Stimulated activated CD8-positive, alpha-beta memory T cell treated with anti-CD3 and anti-CD28 coated beads, Interleukin-15, amount 100 ng/mL, for 4 hours (primary cell): ENCODE results near the gene UBE2I.
"Not testable (repeated sequence)": the region's sequence is repeated elsewhere in the genome, so short reads cannot be mapped to it uniquely, and the experiment has no call there.

Experiments
- DNase-seq, 2 donors: peaks; one replicate each; pipeline ENCODE4 v3.0.0-alpha.2; 2020; ENCODE audit warnings: low read depth in 2 of 2

Gene UBE2I

DNA sequence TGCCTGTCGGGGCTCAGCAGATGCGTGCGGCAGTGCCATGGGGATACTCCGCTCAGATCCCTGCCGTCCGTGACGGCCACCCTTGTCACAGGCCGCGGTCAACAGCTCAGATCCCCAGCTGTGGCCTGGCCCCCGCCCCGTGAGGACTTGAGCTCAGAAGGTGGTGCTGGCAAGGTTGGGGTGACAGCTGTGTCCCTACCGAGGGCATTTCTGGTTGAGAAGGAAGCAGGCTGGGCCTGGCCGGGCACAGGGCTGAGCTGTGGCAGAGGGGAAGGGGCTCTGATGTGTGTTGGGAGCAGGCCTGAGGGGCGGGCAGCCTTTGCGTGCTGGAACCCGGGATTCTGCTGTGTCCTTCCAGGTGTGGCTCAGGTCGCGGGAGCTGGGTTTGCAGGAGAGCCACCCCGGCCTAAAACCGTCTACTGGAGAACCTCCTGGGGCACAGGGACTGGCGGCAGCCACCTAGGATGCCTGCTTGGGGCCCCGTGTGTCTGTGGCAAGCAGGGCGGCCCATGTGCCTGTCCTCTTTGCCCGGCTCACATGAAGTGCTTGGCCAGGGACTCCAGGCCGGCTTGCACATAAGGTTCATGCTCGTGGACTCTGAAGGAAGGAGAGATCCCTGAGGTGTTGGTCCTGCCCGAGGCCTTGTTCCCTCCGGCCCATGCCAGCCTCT, 5.1 kb downstream of the UBE2I start:
- no peak for DNase-seq

DNA sequence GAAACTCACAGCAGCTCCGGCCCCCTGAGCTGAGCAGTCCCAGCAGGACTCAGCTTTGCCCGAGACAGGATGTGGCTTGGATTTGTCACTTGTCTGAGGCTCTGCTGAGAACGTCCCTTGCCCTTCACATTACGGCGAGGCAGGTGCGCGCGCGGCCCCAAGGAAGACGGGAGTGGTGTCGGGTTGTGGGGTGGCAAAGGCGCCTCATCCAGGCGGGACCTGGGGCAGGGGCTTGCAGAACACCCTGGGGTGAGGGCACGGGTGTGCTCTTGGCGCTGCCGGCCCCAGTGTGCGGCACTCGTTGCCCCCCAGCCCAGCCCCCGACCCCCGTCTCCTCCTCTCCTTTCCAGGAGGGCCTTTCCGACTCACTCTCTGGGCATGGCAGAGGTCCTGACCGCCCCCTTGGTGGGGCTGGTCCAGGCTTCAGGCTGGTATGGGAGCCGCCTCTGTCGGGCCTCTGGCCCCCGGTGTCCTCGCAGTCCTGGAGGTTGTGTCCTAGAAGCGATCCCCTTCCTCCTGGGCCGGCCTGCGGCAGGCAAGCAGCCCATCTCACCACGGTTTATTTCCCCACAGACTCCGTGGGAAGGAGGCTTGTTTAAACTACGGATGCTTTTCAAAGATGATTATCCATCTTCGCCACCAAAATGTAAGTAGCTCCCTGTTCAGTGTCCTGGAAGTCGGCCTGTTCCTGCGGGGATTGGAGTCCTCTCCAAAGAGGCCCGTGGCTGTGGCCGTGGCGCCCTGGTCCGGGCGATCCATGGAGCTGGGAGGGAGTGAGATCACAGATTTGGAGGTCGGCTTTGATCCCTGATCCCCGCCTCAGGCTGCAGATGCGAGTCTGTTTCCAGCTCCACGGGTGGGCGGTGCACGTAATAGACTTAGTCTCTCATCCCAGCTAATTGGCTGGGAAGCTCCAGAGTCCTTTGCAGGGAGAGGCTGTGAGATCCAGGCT, 5.9 kb downstream of the UBE2I start:
- no peak for DNase-seq

DNA sequence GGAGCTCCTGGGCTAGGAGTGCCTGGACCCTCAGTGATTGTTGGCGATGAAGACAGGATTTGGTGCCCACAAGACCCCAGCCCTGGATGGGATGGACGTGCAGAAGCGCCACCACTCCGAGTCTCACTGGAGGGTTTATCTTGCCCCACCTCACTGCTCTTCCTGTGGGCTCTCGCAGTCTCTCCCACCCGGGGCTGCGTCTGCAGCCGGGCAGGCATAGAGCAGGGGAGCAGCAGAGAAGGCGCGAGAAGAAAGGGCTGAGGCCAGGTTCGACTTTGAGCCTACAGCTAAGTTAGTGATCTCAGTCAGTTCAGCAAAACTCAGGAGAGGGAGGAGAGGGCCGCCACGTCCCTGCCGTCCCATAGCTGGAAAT, 6.6 kb downstream of the UBE2I start:
- DNase-seq: no peak

DNA sequence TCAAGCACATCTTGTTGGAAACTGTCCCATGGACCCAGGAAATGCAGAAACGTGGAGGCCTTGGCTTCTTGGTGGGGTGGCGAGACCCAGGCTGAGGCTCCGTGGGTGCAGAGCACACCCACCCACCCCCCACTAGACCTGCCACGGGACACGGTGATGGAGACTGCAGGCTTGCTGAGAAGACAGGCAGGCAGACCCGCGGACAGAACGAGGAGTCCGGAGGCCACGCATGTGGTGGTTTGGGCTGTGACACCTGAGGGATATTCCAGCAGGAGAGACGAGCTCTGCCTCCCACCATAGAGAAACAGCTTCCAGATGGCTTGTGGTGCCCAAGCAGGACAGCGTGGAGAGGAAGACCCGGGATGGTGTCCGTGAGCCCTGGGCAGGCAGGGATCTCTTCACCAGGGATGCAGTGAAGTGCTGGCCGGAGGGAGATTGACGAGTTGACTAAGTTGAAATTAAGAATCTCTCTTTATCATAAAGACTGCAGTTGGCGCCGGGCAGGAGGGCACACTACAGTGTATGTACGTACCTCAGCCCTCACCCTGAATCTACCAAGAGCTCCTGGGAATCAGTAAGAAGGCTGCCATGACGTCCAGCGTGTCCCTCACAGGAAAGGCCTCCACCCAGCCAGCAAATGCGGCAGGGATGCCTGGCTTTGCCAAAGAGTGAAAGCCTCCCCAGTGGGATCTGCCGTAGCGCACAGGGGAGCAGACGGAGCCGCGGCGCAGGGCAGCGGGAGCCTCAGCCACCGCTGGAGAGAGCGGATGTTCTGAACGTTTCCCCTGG, 8.2 kb downstream of the UBE2I start:
- DNase-seq: no peak

DNA sequence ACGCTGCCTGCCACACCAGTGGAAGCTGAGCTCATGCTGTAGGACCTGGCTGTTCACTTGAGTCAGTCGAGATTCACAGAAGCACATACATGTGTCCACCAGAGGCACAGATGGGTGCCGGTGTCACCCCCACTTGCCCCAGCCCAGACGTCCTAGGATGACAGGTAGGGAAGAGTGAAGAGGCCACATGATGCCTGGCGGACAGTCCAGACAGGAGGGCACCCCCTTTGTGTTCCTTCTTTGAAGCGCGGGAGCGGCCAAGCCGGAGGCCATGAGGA, 8.8 kb downstream of the UBE2I start:
- DNase-seq: no peak

DNA sequence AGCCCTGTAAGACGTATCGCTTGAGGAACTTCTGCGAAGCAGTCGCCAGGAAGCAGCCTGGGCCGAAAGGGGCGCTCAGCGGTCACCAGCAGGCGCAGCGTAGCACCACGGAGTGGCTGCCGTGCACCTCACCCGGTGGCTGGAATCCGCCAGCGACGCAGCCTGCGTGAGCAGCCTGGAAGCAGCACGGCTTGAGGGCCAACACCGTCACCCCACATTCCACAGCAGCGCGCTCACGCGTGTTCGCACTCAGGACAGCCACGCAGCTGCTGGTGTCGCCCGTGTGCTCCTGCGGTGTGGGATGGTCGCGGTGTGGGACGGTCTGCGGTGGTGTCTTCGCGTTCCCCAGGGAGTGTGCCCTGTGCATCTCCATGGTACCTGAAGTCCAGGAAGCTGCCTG, 9.6 kb downstream of the UBE2I start:
- no peak for DNase-seq

DNA sequence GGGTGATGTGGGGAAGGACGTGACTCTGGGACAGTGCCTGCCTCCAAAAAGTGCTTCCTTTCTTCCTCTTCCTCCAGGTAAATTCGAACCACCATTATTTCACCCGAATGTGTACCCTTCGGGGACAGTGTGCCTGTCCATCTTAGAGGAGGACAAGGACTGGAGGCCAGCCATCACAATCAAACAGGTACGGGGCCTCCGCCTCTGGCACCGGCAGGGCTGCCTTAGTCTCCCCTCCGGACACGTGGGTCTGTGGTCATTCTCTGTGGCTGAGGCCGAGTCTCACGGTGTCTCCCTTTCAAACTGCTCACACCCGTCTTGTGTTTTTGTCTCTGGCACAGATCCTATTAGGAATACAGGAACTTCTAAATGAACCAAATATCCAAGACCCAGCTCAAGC, 10.7 kb downstream of the UBE2I start:
- DNase-seq: no peak

DNA sequence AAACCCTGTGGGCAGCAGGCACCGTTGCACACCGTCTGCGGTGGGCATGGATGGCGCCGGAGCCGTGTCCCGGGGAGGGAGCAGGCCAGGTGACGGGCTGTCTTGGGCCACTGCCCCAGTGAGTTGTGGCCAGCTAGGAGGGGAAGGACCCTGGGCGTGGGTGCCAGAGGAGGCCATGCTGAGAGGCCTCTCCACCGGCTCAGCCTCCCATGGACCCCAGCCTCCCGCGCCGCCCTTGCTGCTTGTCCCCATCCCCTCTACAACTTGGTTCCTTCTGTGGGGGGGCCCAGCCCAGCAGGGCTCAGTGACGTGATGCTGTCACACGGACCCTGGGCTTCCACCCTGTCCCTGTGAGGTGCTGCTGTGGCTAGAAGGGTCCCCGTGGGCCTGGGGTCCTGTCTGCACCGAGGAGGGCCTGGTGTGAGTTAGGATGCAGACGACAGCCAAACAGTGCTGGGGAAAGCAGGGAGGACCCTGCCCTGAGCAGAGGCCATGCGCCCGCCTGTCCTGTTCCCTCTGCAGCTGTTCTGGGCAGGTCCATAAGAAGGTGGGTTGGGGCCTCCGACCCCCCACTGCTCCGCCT, 11.3 kb downstream of the UBE2I start:
- DNase-seq: no peak

DNA sequence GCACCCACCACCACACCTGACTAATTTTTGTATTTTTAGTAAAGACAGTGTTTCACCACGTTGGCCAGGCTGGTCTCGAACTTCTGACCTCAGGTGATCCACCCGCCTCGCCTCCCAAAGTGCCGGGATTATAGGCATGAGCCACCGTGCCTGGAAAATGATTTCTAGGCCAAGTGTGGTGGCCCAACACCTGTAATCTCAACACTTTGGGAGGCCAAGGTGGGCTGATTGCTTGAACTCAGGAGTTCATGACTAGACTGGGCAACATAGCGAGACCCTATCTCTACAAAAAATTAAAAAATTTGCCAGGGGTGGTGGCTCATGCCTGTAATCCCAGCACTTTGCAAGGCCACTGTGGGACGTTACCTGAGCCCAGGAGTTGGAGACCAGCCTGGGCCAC, 13.0 kb downstream of the UBE2I start:
- DNase-seq: no peak

DNA sequence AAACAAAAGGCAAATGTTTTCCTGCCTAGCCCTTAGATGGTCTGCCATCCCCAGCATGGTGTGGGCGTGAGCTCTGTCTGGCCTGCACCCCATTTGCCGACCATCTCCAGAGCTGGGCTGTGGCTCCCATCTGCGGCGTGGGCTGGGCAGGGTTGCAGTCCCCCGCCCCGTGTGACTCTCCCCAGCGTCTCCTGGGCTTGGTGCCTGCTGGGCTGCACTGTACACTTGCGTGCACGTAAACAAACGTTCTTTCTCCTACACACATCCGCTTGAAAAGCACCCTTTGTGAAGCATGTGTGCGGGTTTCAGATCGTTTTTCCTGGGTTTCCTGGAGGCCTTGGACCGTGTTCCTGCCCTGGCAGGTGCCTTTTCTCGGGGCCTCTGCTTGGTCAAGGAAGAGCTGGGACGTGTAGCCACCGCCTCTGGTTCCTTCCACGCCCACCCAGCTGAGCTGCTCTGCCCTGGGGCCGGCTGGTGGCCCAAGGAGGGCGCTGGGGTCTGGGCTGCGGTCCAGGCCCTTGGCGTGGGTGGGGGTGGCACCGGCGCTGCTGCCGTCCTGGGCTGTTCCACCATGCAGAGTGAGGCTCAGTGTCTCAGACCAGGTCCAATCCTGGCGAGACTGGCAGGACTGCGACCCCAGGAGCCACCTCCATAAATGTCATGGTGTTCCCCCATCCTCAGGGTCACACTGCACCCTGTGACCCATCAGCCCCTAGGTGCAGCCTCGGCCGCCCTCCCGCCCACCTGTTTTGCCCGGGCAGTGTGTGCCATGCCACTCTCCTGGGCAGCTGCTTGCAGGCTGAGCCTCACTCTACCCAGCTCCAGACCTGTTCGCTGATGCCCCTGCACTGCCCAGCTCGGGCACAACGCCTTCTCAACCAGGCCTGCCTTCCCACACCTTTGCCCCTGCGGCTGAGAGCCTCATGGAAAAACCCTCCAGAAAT, 14.1 kb downstream of the UBE2I start:
- no peak for DNase-seq

DNA sequence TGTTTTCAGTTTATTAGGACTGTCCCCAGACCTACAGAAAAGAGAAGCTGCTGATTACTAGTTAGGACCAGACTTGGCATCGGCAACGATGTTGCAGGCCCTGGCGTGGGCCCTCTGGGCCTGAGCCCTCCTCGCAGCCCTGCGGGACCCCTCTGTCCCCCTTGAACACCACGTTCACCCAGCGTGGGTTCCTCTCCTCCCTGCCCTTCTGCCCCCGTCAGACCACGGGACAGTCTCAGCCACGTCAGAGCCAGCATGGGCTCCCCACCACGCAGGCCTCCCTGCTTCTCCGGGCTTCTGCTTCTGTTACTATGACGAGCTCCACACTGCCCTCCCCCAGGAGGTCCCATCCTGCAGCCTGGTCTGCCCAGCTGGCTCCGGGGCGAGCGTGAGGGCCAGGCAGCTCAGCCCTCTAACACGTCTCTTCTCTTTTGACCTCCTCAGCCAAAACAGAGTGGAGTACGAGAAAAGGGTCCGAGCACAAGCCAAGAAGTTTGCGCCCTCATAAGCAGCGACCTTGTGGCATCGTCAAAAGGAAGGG, 14.9 kb downstream of the UBE2I start:
- DNase-seq: no peak

DNA sequence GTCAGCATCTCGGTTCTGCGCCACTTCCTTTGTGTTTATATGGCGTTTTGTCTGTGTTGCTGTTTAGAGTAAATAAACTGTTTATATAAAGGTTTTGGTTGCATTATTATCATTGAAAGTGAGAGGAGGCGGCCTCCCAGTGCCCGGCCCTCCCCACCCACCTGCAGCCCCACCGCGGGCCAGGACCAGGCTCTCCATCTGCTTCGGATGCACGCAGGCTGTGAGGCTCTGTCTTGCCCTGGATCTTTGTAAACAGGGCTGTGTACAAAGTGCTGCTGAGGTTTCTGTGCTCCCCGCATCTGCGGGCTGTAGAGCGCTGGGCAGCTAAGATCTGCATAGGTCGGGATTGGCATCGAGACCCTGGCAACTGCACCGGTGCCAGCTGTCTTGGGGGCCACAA, 15.8 kb downstream of the UBE2I start:
- no peak for DNase-seq

DNA sequence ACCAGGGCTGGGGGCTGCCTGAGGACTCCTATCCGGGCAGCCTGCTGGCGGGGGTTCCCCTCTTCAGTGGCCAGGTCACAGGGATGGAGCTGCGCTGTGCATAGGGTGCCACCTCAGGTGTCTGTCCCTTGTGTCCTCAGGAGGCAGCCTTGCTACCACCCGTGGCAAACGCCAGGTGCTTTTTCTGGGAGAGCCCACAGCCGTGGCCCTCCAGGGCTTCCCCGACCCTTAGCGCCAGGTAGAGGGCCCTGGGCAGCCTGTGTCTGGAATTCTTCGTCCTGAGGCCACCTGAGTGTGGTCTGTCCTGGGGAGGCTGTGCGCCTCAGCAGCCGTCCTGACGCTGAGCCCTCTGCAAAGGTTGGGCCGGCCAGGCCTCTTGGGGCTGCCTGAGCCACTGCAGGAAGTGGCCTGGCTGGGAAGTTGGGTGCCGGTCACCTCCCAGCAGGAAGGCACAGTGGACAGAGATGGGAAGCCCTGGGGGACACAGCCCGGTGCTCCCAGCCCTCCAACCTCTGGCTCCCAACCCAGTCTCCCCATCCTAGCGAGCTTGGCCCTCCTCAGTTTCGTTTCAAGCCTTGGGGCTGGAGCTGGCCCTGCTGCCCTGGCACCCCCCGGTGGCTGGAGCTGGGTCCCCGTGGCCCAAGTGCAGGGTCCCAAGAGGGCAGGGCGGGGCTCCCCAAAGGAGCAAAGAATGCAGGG, 16.4 kb downstream of the UBE2I start:
- no peak for DNase-seq

DNA sequence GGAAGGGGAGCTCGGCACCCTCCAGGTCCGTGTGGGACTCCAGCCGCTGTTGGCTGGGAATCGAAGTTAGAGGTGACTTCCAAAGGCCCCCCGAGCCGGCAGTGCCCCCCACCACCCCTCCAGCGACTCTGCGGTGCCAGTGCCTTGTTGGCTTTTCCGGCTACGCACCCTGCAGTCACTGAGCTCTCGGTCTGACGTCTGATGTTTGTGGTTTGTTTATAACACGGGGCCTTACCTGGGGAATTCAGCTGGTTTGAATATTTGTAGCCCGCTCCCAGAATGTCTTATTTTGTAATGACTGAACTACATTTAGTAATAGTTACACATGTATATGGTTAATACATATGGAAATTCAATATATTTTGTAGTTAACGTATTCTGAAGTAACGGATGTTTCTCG, 17.0 kb downstream of the UBE2I start:
- DNase-seq: no peak

DNA sequence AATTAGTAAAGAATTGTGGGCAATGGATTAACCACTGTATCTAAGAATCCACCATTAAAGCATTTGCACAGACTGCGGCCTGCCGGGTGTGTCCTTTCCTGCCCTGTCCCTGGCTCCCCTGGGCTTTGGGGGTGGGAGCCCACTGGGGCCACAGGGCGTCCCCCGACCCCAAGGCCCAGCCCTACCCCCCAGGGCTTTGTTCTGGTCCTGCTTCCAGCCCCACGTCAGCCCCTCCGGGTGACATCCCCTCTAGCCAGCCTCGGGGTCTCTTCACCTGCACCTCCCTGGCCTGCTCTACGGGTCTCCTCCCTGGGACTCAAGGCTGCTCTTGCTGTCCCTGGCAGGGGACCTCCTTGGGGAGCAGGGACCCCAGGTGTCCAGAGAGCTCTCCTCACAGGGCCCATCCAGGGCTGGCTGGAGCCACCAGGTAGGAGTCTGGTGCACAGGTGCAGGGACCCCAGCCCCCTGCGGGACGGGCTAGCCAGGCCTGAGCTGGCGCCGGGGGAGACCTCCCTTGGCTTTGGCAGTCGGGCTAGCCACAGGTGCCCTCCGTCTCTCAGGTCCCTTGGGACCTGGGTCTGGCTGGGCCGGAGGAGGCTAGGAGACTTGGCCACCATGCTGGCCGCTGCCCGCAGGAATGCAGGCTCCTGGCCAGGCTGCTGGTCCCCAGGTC, 17.6 kb downstream of the UBE2I start:
- DNase-seq: no peak

DNA sequence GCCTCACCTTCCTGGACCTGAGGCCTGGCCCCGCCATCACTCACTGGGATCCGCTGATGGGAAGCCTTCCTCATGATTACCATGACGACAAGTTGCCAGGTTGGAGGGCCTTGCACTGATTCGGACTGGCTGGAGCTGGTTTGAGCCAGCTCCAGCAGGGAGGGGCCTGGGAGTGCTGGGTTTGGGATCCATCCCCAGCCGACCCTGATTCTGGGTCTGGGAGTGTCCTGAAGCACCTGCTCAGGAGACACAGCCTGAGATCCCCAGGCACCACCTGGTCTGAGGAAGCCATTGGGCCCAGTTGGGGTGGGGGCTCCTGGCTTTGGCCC, 18.1 kb downstream of the UBE2I start:
- DNase-seq: no peak

DNA sequence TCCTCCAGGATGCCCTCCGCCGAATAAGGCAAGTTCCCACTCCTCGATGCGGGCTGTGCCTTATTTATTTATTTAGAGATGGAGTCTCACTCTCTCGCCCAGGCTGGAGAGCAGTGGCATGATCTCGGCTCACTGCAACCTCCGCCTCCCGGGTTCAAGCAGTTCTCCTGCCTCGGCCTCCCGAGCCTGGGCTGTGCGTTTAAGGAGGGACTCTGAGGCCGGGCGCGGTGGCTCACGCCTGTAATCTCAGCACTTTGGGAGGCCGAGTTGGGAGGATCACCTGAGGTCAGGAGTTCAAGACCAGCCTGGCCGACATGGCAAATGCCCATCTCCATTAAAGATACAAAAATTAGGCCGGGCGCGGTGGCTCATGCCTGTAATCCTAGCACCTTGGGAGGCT, 18.7 kb downstream of the UBE2I start:
- not testable (repeated sequence) for DNase-seq

DNA sequence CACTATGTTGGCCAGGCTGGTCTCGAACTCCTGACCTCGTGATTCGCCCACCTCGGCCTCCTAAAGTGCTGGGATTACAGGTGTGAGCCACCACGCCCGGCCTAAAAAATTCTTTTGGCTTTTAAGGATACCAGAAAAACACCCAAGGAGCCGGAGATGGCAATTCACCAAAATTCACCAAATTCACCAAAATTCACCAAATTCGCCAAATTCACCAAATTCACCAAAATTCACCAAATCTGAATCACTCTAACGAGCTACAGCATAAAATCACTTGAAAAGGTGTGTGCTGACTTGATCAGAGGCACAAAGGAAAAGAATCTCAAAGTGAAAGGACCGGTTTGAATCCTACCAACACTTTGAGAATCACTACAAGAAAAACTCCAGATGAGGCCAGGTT, 19.5 kb downstream of the UBE2I start:
- DNase-seq: not testable (repeated sequence)

DNA sequence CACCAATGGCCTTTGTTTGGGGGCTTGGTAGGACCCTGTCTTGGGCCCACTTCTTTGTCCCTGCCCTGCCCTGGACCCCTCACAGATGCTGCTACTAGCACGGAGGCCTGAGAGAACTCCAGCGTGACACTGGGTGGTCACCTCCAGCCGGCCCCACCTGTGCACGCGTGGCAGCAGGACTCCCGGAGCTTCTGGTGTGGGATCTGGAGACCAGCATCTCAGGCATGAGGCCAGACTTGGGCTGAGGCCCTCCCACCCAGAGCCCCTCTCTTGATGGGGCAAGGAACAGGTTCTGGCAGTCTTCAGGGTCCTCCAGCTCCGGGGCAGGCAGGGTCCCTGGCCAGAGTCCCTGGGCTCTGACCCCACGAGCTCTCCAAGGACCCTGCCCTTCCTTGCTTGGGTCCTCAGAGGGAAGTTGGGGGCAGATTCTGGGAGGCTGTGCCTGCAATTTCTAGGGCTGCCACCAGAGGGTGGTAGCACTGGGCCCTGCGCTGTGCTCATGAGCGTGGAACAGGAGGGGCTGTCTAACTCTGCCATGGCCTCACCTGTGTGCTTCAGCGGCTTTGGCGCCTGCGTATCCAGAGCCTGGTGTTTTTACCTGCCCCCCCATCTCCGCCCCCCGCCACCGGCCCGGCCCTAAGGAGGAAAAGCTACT, 21.0 kb downstream of the UBE2I start:
- no peak for DNase-seq
